Measurements from ENCODE around the gene GUK1.

The GUK1 gene

DNA sequence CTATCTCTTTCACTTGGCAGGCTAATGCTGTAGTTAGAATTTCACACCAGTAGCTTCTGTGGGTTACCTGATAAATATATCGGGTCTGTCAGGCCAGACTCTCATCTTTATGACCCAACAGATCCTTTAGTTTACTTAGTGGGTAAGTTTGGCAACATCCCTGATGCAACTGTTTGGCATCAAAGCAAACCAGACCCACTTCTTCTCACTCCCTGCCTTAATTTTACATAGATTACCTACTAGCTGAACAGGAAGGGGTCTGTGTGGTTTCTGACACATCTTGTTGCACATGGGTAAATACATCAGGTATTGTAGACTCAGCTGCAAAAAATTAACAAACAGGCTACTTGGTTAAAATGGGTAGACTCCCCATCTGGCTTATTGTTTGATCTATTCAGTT lies 3.2 kb upstream of the GUK1 start:
- no peak for DNase-seq

DNA sequence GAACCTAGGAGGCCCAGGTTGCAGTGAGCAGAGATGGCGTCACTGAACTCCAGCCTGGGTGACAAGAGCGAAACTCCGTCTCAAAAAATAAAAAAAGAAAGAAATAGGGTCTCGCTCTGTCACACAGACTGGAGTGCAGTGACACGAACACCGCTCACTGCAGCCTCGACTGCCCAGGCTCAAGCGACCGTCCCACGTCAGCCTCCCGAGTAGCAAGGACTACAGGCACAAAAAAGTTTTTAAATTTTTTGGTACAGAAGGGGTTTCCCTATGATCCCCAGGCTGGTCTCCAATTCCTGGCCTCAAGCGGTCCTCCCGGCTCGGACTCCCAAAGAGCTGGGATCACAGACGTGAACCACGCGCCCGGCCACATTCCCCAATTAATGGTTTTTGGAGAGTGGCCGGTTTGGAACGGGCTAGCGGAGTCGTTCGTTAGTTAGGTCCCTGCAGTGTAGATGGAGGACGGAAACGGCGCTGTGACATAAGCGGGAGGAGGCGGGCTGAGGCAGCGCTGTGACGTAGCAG lies 611 bp upstream of the GUK1 start:
- no peak for DNase-seq

DNA sequence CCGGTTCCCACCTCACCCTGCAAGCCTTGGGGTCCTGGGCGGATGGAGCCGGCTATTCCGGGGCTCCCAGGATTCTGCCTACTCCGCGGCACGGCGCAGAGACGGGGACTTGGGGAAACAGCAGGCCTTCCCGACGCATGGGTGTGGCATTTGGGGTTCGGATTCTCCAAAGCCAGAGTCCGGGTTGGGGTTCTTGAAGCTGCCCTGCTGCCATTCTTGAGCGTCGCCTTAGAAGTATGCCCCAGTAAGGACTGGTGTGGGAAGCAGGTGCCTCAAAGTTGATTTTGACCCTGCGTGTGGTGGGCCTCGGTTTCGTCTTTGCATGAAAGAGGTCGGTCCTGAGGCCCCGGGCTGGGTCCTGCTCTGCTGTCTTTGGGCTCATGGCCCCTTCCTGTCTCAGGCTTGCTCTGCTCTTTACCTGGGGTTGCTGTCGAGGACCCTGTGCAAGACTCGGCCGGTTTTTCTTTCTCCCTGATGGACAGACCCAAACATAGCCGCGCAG lies 696 bp downstream of the GUK1 start:
- DNase-seq = no peak

DNA sequence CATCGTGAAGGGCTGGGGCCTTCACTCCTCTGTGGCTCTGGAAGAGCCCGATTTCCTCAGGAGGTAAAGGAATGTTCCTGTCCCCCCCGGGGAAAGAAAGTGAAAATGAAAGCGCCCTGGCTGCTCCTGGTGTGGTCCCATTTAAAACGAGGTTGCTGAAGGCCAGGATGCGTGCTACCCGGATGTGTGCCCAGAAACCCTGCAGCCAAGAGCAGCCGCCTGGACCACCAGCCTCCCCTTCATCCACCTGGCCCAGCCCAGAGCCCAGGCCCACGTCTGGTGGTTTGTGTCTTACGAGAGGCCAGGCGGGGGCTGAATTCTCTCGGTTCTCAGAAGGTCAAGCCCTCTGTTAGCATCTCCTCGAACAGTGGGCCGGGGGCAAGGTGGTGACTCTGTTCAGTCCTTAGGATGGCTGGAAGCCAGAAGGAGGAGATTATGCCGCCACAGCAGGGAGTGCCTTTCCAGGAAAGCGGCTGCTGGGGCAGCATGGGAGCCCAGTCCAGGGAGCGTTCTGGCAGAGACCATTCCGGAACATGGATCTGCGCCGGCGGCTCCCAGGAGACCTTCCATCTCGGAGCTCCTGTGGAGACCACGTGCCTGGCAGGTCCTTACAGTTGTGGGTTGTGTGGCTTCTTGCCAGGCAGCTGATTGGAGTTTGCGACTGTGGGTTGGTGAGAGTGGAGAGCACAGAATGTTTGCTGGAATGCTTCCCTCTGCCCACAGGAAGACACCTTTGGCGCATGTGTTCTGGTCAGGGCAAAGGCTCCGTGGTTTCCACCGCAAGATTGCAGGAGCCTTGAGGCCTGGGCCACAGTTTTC lies 1.4 kb downstream of the GUK1 start:
- no peak for DNase-seq

DNA sequence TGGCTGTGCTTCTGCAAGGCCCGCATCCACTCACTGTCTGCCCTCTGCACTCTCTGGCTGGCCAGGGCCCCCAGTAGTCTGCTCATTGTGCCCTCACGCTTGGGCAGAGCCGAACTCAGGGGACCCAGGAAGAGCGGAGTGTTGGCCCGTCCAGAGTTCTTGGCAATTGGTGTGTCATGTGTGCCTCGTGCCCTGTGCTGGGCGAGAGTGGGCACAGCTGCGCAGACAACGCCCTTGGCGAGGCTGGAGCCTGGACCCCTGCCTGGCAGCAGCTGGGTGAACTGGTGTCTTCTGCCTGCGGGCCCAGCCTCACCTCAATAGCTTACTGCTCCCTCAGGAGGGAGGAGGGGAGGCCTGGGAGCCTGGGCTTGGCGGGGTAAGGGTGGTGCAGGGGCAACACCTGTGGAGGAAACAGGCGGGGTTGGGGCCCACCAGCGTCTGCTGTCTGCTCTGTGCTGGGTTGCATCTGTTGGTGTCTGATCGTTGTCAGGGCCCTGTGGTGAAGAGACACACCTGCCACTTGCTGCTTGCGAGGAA lies 2.1 kb downstream of the GUK1 start:
- DNase-seq = no peak

DNA sequence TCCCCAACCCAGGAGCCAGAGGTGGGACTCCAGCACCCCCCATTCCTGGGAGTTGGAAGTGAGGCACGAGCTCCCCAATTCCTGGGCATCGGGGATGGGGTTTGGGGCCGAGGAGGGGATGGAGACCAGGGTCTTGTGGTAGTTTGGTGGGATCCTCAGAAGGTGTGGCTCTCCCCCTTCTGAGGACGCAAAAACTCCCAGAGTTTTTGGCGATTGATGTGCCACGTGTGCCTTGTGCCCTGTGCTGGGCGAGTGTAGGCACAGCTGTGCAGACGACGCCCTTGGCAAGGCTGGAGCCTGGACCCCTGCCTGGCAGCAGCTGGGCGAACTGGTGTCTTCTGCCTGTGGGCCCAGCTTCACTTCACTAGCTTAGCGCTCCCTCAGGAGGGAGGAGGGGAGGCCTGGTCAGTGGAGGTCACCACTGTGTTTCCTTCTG lies 2.6 kb downstream of the GUK1 start:
- DNase-seq = no peak

DNA sequence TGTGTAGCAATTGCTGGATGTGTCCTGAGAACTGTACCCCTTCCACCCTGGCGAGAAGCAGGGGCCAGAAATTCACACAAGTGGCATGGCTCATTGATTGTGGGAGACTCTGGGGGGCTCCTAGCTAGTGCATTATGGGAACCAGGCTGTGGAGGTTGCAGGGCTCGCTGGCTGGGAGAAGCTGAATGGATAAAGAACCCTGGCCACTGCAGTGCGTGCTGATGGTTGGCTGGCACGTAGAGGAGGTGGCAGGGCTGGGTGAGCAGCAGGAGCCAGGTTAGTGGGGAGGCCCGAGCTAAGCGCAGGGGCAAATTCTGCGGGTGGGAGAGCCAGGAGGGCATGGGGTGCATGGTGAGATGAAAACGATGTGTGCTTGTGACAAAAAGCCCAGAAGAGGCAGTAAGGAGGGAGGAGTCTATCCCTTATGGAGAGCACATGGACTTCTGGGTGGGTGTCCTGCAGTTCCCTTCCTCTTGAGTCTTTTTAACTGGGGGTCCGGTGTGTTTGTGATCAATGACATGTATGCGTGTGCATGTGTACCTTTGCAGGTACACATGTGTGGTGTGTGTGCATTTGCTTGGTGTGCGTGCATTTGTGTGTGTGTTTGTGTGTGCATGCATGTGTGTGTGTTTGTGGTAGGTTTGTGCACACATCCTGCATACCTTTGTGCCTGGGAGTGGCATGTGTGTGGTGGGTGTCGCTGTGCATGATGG lies 3.6 kb downstream of the GUK1 start:
- no peak for DNase-seq

DNA sequence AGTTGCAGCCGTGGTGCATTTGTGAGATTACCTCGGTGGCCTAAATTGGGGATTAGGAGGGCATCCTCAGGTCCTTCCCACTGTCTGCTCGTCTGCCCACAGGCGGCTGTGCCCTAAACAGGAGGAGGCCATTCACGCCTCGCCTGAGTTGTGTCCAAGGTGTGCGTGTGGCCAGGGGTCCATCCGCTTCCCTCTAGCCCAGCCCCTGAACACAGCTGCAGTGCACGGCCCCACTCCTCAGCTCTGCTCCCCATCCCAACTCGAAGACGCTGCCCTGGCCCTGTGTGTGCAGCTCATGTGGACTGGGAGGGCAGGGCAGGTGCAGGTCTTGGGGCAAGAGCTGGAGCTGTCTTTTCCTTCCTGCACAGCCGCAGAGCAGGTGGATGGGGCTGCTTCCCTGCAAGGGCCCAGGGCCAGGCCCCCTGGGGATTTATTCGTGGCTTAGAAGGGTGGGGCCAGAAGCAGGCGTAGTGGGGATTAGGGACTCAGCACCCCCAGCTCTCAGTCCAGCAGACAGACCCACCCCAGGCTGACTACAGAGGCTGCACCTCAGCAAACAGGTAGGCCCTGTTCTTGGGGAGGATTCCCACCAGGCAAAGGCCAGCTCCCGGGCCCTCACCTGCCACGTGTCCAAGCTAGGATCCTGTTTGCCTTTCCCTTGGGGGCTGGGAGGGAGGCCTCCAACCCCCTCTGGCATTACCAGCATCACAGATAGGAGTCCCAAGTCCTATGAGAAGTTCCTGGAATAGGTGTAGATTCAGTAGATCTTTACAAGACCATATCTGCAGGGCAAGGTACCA lies 4.3 kb downstream of the GUK1 start:
- DNase-seq = no peak

DNA sequence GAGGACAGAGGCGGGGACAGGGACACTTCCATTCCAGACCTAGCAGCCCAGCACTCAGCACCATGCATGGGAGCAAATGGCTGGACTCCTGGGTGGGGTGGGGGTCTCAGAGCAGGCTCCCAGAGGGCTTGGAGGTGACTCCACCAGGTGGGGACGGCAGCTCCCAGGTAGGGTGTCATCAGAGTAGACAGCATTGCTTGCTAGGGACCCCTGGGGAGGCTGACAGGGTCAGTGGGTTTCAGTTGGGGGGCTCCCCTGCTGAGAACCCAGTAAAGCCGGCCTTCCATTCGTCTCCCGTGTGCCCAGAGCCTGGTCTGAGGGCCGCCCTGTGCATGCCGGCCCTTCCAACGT lies 4.9 kb downstream of the GUK1 start:
- DNase-seq = no peak

DNA sequence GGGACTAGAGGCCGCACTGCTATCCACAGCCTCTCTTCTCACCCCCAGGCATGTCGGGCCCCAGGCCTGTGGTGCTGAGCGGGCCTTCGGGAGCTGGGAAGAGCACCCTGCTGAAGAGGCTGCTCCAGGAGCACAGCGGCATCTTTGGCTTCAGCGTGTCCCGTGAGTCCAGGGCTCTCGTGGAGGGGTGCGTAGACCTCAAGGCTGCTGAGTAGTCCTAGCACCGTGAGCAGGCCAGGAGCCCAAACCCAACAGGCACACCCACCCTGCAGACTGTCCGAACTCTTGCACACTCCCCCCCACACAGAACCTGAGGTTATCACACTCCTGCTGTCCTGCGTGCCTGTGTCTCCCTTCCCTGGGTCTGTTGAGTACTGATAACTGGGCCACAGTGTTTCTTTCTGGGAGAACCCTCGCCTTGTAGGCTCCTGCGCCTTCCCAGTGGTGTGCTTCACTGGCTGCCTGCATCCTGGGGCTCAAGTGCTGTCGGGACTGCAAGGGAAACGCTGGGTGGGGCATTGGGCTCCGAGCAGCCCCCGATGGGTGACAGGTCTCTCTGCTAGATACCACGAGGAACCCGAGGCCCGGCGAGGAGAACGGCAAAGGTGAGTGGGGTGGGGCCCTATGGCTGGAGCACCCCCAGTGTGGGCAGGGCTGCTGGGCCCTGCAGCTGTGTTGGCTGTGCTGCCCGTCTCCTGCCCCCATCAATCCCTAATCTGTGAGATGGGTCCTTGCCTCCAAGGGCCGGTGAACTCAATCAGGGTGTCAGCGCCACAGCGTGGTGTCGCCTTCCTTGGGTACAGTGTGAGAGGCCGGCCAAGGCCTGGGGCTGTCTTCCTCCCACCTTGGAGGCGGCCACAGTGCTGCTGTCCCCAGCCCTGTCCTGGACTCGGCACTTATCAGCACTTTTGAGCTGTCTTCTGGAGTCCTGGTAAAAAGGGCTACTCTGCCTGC lies 5.7 kb downstream of the GUK1 start:
- no peak for DNase-seq

DNA sequence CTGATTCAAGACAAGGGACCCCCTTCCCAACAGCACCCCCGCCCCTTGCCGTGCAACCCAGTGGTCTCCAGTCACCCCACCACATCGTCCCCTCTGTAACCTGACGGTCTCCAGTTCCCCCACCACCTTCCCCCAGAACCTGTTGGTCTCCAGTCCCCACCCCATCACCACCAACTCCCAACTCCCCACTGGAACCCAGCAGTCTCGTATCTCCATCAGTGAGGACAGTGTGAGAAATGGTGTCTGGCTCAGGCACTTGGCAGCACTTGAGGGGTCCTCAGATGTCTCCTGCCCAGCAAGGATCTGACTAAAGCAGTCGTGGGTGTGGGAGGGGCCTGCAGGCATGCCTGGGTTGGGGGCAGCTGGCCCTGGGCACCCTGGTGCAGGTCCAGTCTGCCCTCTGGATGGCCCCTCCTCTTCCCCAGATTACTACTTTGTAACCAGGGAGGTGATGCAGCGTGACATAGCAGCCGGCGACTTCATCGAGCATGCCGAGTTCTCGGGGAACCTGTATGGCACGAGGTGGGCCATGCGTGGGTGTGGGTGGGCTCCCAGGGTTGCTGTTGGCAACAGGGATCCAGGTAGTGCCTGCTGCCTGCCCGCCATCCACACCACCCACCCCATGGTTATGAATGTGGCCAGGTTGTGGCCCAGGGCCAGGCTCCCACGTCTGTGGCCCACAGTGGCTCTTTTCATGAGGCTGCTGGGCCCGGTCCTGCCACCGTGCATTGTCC lies 6.5 kb downstream of the GUK1 start:
- no peak for DNase-seq

DNA sequence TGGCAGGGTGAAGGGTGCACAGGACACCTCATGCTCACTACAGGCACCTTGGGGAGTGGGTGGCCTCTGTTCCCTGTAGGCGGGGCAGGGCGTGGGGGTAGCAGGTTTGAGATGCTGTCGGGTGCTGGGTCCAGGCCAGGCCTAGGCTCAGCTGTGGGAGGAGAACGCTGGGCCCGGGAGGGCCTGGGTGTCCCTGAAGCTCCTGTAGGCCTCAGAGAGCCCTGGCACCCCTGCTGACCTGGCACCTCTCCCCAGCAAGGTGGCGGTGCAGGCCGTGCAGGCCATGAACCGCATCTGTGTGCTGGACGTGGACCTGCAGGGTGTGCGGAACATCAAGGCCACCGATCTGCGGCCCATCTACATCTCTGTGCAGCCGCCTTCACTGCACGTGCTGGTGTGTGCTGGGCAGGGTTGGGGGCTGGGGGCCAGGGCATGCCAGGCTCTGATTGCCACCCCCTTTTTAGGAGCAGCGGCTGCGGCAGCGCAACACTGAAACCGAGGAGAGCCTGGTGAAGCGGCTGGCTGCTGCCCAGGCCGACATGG lies 7.1 kb downstream of the GUK1 start:
- no peak for DNase-seq

DNA sequence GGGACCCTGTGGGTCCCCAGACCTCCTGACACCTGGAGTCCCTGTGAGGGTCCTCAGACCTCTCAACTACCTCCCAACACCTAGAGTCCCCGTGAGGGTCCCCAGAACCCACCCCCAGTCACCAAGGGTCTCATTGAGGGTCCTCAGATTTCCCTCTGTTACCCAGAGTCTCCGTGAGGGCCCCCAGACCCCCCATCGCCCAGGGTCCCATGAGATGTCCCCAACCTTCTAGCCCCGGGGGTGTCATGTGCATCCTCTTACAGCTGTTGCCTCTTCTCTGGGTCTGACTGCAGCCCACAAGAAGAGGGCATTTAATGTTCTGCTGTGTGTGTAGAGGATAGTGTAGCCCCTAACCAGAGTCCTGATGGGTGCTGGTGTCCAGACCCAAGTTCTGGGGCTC lies 7.7 kb downstream of the GUK1 start:
- no peak for DNase-seq

DNA sequence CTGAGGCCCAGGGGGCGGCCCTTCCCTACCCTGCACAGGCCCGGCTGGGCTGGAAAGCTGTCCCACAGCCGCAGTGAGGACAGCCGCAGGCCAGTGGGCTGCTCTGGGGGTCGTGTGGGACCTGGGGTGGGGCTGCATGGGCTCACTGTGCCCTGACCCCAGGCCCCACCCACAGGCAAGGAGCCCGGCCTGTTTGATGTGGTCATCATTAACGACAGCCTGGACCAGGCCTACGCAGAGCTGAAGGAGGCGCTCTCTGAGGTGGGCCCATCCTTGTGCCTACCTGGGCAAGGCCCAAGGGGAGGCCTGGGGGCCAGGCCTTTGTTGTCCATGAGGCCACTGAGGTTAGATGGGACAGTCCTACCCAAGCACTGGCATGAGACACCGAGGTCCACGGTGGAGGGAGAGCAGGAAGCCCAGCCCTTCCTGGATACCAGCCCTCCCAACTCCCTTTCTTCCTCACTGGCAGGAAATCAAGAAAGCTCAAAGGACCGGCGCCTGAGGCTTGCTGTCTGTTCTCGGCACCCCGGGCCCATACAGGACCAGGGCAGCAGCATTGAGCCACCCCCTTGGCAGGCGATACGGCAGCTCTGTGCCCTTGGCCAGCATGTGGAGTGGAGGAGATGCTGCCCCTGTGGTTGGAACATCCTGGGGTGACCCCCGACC lies 8.2 kb downstream of the GUK1 start:
- DNase-seq = no peak

DNA sequence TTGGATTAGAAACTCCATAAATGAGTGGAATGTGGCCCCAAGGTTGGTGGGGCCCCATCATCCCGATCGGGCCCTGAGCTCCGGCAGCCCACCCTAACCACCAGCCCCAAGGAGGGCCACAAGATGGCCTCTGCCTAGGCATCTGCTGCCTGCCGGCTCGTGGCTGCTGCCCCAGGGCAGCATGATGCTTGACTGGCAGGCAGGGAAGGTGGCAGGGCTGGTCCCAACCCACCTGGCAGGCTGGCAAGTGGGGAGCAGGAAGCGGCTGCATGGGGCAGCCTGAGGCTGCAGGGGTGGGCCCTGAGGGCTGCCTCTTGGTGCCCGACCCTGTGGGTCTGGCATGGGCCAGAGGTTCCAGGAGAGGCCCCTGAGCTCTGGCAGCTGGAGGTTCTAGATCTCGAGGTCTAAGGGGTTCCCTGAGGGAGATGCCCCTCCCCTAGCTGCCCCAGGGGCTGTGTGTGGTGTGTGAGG lies 8.9 kb downstream of the GUK1 start:
- no peak for DNase-seq

DNA sequence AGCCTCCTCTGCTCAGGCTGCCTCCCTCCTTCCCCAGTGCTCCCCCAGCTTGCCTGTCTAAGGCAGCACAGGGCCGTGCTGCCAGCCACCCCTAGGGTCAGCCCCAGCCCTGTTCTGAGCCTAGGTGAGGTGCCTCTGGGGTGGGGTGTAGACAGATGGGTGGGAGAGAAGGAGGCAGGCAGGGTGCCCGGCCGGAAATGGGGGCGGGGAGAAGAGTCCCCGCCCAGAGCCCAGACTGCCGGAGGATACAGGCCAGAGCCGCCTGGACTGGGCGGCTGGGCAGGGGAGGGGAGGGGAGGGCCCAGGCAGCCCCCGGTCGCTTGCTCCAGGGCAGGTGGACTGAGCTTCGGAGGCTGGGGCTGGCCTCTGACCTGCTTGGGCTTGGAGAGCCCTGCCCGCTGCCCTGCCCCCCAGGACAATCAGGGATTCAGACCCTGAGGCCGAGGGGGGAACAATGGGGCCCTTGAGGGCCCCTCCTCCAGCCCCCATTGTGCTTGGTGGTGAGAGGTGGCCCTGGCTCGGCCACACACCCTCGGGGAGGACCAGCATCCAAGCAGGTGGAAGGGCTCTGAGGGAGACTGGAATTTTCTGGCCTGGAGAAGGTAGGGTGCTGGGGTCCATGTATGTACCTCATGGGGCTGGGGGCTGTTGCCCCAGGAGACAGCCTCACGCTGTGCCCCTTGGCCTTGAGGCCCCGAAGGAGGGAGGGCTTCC lies 9.5 kb downstream of the GUK1 start, which contains the start of gene GJC2:
GJC2 (plus strand) TSS at position 525 of the 714 bp plus-strand sequence. CDS start 7,829 bp downstream, outside the sequence.
- DNase-seq = no peak

DNA sequence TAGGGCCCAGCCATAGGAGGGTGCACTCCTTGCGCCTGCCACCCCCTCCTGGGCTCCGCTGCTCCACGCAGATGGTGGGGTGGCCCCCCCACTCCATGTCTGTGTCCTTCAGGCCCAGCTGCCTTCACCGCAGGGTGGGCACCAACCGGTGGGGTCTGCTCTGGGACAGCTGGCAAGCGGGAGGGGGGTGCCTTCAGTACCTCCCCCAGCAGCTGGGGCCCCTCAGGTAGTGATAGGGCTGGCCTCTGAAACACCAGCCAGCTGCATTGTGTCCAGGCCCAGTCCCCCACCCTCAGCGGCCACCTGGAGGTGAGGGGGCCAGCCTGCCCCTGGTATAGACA lies 10.0 kb downstream of the GUK1 start:
- DNase-seq = no peak

DNA sequence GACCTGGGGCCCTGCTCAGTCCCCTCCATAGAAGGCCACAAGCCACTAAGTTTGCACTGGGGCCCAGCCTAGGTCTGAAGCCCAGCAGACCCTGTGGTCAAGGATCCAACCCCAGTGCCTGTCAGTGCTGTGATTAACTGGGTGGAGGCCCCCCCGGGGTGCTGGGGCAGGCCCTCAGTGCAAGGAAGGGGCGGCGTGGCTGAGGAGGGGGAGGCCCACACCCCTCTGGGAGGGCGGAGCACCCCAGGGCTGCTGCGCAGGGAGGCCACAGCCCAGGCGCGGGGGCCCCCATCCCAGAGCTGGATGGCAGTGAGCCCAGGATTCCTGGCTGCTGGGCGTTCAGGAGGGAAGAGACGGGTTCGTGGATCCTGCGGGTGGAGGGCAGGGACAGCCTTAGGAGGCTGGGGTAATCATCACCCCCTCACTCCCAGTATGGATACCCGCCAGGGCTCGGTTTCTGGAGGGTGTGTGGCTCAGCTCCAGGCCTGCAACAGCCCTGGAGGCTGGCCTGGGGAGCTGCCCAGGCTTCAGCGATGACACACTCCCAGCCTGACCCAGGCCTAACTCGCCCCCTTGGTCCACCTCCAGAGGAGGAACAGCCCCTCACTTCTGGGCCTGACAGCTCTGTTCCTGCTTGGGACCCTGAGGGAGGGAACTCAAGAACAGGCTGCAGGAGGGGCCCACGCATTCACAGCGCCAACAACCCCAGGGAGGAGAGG lies 10.5 kb downstream of the GUK1 start:
- no peak for DNase-seq

Measured in NCI-H1092 (cell line).